A673 (cell line): ENCODE data around the gene PPP1CB. TPM values are rescaled to one million over a fixed set of nuclear protein-coding genes. Genes with fewer than 3 reads are reported as not detected.

Experiments used
- BruUV-seq: library from RNA; stranded (reverse); fragments of 400-500 nt; replicated peaks from 2 replicates; lab custom pipeline; 2021; lab: Mats Ljungman, UMichigan
- CTCF ChIA-PET: fragments of 300-600 bp; sonication (Branson Sonifier 250); formaldehyde crosslinking; loops from one replicate; lab custom pipeline; 2022; ENCODE audit warnings: antibody characterized with exemption; lab: Charles Lee
- POLR2A ChIA-PET: fragments of 300-600 bp; sonication (Branson Sonifier 250); formaldehyde crosslinking; loops from one replicate; lab custom pipeline; 2022; ENCODE audit warnings: antibody characterized with exemption; ENCODE audit not compliant: low non-redundant PET; lab: Charles Lee
- DNase-seq: peaks from one replicate; pipeline ENCODE4 v3.0.0-alpha.2; 2015; ENCODE audit warnings: low spot score
- H3K27ac ChIP-seq: fragments of 200-600 bp; sonication (generic); 2 replicates; pipeline ENCODE4 v1.5.1; 2016; ENCODE audit warnings: mixed run types, low read depth, mild to moderate bottlenecking, mixed read lengths, antibody characterized with exemption, low read length; ENCODE audit not compliant: poor library complexity, severe bottlenecking
- H3K27me3 ChIP-seq: fragments of 200-600 bp; sonication (generic); replicated peaks from 2 replicates; pipeline ENCODE4 v1.6.1; 2017; ENCODE audit warnings: mixed run types, low read depth, mild to moderate bottlenecking, mixed read lengths, antibody characterized with exemption, low read length; ENCODE audit not compliant: insufficient read depth, poor library complexity
- H3K36me3 ChIP-seq: fragments of 200-600 bp; sonication (generic); 2 replicates; pipeline ENCODE4 v1.6.1; 2016; ENCODE audit warnings: mixed run types, mild to moderate bottlenecking, mixed read lengths, antibody characterized with exemption, low read length; ENCODE audit not compliant: insufficient read depth, poor library complexity, severe bottlenecking
- H3K4me1 ChIP-seq: fragments of 200-600 bp; sonication (generic); 2 replicates; pipeline ENCODE4 v1.6.1; 2017; ENCODE audit warnings: mixed run types, mild to moderate bottlenecking, mixed read lengths, antibody characterized with exemption, low read length; ENCODE audit not compliant: insufficient read depth, poor library complexity, severe bottlenecking
- H3K4me3 ChIP-seq: fragments of 200-600 bp; sonication (generic); 2 replicates; pipeline ENCODE4 v1.5.1; 2016; ENCODE audit warnings: low read depth, mixed run types, mild to moderate bottlenecking, mixed read lengths, low read length; ENCODE audit not compliant: poor library complexity, severe bottlenecking
- H3K9me3 ChIP-seq: fragments of 200-600 bp; sonication (generic); 2 replicates; pipeline ENCODE4 v1.6.1; 2016; ENCODE audit warnings: mixed run types, low read depth, mild to moderate bottlenecking, mixed read lengths, antibody characterized with exemption, low read length; ENCODE audit not compliant: poor library complexity, severe bottlenecking
- CTCF ChIP-seq: fragments of 300-800, 200-600 bp; sonication (generic); conservative IDR thresholded peaks from 2 replicates; pipeline ENCODE4 v1.5.1; 2017; ENCODE audit warnings: low read depth, mild to moderate bottlenecking, antibody characterized with exemption, low read length, moderate library complexity, mixed read lengths
- EZH2 ChIP-seq: fragments of 200-600 bp; sonication (generic); IDR thresholded peaks from 2 replicates; pipeline ENCODE4 v1.6.1; 2017; ENCODE audit warnings: borderline replicate concordance, low read depth, mild to moderate bottlenecking, mixed read lengths, antibody characterized with exemption, low read length; ENCODE audit not compliant: poor library complexity, severe bottlenecking
- intact Hi-C: fragments of 100-400 bp; cut with micrococcal nuclease; formaldehyde crosslinking; loops from one replicate; pipeline ENCODE4 v1.10.0; 2022; ENCODE audit not compliant: unreplicated experiment
- total RNA-seq: library from RNA; stranded (reverse); gene quantifications from 2 replicates; pipeline ENCODE4 v1.2.3, GENCODE V29; 2021

The PPP1CB gene
- total RNA-seq, 1 experiment from 2014 or later: 181 TPM

DNA sequence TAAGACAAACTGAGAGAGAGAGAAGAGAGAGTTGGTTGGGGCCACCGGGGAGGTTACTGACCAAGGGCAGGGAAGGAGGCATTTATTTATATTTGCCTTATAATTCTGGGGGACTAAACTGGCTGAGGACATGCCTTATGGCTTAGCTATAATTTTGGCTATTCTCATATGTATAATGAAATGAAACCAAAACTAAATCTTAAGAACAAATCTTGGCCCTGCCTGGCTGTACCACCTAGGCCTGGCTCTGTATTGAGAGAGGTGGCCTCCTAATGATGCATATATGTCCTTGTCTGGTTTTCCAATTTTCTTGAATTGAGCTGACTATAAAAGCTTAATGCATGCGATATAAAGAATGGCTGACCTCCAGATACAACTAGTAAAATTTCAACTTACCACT is 3.5 kb upstream of the PPP1CB start:
- POLR2A ChIA-PET: no interaction called here
- no peak for TF ChIP-seq EZH2
- no peak for TF ChIP-seq CTCF
- DNase-seq: no peak
- intact Hi-C loops: no loop called here
- peaks cover 8% of the 10 kb centered on the region for H3K4me1 ChIP-seq
- H3K27me3 ChIP-seq: no peaks in the 10 kb centered on the region
- H3K36me3 ChIP-seq: no peaks in the 10 kb centered on the region
- BruUV-seq: no TSS peak
- H3K27ac ChIP-seq: no peak overlapping the region
- H3K4me3 ChIP-seq: no peak overlapping the region
- CTCF ChIA-PET: no interaction called here
- H3K9me3 ChIP-seq: no peaks in the 10 kb centered on the region

DNA sequence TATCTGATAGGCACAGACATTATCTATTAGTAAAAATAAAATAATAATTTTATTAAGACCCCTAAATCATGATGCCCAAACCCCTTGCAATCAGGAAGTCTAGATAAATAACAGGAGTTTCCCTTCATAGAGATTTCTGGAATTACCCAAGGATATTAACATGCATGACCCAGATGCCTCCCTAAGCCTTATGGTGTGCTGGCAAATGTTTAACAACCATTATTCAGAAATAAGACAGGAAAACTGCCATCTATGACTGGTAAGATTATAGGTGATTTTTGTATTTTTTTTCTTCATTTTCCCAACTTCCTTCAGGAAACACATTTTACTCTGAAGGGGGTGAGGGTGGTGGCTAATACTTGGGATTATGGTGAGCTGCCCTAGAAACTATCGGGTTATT is 2.7 kb upstream of the PPP1CB start:
- ChIA-PET POLR2A (no interaction called here), CTCF (no interaction called here)
- H3K9me3 ChIP-seq: no peaks in the 10 kb centered on the region
- intact Hi-C loops: no loop called here
- no peaks in the 10 kb centered on the region for H3K27me3 ChIP-seq
- peaks cover 8% of the 10 kb centered on the region for H3K4me1 ChIP-seq
- no peak for DNase-seq
- no peak overlapping the region for H3K4me3 ChIP-seq
- no peak for TF ChIP-seq EZH2
- no peak for TF ChIP-seq CTCF
- no peak overlapping the region for H3K27ac ChIP-seq
- no TSS peak for BruUV-seq
- no peaks in the 10 kb centered on the region for H3K36me3 ChIP-seq

DNA sequence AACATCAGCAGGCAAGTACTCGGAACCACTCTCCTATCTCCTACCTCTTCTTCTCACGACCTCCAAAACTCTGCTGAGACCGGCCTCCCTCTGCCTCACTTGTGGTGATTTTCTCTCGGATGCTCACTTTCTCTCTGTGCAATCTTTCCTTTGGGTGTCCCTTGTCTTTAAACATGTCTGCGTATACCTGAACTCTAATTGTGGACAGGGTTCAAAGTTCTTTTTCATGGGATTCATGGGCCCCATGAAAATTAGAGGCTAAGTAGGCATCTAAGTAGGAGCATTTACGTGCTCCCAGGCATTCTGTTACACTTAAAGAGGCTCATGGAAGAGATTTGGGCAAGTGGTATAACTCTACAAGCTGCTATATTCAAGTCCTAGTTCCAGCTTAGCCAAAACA is 2.1 kb upstream of the PPP1CB start:
- no peak overlapping the region for H3K27ac ChIP-seq
- CTCF ChIA-PET: no interaction called here
- no peaks in the 10 kb centered on the region for H3K27me3 ChIP-seq
- no peaks in the 10 kb centered on the region for H3K36me3 ChIP-seq
- no peak for DNase-seq
- peaks cover 10% of the 10 kb centered on the region for H3K4me1 ChIP-seq
- intact Hi-C loops: no loop called here
- no peak for TF ChIP-seq CTCF
- no peak for TF ChIP-seq EZH2
- BruUV-seq: no TSS peak
- POLR2A ChIA-PET: no interaction called here
- no peaks in the 10 kb centered on the region for H3K9me3 ChIP-seq
- no peak overlapping the region for H3K4me3 ChIP-seq
